HG02610 (cell line): ENCODE data around the gene CLPSL2.

Source experiments
- ATAC-seq: cut with Tn5 transposase; IDR thresholded peaks from one replicate; pipeline ENCODE4 v1.9.1; 2021; ENCODE audit warnings: mild to moderate bottlenecking, moderate library complexity; ENCODE audit not compliant: unreplicated experiment

The CLPSL2 gene

DNA sequence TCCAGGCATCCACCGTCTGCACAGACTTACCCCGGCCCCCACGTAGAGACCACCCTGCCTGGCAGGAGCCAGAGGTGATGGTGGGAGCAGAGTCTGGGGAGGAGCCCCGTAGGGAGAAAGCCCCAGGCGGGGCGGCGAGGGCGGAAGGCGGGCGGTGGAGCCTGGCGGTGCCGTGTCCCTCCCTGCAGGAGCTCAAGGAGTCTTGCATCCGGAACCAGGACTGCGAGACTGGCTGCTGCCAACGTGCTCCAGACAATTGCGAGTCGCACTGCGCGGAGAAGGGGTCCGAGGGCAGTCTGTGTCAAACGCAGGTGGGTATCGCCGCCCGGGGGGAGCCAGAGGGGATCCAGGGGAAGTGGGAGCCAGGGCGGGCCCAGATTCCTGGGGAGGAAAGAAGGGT is 10.4 kb downstream of the CLPSL2 start:
- ATAC-seq, result no peak

DNA sequence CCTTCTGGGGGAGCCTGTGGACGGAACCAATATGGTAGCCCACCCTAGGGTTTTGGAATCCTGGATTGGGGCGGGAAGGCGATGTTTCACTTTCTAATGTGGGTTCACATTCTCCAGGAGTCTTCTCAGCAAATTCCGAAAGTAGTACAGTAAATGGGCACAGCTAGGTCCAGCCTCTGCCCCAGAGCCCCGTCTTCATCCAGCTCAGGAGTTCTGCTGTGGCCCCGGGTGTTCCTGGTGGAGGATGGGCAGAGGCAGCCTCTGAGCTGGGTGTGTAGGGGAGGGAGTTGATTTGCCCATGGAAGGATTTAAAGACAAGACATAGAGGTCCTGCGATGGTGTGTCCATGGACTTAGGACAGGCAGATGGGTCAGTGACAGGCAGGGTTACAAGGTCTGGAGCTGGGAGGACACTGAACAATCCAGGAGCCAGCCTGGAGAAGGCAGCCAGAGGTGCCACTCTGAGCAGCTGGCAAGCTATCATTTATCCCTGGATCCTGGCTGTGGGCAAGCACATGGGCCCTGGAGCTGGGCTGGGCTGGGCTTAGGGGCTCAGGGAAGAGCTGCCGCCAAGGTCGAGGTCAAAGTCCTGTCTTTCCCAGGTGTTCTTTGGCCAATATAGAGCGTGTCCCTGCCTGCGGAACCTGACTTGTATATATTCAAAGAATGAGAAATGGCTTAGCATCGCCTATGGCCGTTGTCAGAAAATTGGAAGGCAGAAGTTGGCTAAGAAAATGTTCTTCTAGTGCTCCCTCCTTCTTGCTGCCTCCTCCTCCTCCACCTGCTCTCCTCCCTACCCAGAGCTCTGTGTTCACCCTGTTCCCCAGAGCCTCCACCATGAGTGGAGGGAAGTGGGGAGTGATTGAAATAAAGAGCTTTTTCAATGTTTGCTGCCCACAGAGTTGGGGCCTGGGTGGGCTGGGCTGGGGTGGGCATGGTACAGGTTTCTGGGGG is 11.1 kb downstream of the CLPSL2 start:
- ATAC-seq, result no peak

DNA sequence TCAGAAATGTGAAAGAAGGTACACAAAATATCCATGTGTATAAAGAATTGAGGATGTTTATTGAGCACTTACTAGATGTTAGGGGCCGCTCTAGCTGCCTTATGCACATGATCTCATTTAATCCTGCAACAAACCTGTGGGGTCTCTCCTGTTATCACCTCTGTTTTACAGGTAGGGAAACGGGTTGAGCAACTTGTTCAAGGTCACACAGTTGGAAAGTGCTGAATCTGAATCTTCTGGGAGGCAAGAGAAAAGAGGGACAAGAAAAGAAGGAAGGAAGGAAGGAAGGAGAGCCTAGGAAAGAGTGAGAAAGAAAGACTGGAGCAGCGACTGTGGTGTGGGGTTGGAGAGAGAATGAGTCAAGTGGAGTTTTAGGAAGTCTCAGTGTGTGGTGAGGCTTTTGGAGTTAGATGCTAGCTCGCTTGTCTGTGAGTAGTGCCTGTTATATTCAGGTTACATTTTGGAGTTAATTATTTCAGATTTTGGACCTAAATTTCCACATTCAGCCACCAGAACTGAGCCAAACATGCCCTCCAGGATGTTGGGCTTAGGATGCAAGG is 12.1 kb downstream of the CLPSL2 start:
- no peak for ATAC-seq

DNA sequence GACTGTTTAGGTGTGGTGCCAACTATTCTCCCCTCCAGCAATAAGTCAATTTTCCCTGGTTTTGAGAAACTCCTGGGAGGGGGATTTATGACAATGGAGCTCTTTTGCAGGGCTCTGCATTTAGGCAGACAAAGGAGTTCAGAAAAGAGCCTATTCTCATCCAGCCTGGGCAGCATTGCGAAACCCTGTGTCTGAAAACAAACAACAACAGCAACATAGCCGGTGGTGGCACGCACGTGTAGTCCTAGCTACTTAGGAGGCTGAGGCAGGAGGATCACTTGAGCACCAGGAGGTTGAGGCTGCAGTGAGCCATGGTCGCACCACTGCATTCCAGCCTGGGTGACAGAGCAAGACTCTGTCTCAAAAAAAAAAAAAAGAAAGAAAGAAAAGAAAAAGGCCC is 14.3 kb downstream of the CLPSL2 start:
- ATAC-seq, result no peak

DNA sequence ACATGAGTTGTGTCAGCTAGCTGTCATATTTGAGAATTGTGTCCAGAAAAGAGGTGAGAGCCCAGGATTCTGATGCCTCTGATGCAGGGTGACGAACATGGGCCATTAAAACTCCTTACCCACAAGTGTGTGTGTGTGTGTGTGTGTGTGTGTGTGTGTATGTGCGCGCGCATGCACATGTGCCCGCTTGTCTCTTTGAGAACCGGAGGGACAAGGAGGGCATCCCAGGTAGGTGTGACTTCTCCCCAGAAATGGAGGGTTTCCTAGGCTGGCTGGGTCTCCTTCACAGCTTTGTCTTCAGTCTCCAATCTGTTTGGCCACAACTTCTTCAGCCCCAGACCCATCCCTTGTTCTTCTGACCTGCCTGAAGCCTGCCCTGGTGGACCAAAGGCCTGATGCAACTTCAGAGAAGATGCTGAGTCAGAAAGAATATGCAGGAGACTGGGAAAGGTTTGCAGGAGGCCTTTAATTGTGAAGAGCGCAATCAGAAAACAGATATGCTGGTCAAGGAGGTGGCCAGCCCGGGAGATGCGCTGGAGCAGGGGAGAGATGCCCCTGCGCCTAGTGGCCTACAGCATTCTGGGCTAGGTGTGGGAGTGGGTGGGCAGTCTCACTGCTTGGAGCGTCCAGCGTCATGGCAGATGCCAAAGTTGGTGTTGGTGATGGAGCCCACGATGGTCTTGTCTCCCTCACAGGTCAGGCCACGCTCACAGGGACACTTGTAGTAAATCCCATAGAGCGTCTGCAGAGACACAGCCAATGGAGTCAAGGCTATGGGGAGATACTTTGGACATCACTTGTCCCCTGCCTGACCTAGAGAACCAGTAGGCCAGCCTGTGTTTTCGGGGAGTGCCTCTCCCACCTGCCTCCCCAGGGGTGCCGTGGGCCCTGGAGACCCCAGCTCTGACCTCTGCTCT is 18.4 kb downstream of the CLPSL2 start:
- ATAC-seq, result no peak

DNA sequence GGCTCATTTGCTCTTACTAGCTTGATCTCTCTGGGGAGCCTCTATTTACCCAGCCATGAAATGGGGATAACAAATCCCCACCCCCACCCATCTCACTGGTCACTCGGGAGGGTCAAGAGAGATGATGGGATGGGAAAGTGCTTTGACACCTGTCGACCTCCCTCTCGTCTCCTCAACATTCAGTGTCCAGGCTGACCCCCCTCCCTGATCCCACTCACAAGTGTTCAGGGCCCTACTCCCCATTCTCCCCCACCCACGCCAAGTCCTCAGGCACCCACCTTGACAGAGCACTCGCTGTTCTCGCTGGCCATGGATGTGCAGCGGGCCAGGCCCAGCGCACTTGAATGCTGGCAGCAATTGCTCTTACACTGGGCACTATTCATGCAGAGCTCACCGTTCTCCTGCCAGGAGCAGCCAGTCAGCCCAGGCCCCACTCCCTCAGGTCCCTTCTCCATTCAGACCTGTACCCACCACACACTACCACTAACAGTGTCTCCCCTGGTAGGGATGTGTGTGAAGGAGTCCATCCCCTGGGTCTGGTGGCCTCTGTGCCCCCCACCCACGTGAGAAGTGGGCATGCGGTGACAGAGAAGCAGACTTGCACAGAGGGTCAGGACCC is 19.2 kb downstream of the CLPSL2 start:
- no peak for ATAC-seq

DNA sequence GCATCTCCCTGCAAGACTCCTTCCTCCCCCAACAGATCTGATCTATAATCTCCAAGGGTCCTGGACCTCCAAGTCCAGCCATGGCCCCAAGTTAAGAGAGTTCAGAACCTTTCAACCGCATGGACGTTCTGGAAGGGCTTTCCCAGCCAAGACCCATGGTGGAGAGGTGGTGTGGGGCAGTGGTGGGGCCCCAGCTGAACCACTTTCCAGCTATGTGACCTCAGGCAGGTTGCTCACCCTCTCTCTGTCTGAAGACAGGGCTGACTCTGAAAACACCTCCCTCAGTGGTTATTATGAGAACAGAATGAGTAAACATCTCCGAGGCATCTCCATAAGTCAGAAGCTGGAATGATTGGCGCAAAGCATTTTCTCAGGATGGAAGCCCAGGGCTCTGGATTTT is 19.8 kb downstream of the CLPSL2 start:
- ATAC-seq, result no peak

GRCh38 chr6:35797837-35798526 is 21.6 kb downstream of the CLPSL2 start:
- ATAC-seq, result no peak

DNA sequence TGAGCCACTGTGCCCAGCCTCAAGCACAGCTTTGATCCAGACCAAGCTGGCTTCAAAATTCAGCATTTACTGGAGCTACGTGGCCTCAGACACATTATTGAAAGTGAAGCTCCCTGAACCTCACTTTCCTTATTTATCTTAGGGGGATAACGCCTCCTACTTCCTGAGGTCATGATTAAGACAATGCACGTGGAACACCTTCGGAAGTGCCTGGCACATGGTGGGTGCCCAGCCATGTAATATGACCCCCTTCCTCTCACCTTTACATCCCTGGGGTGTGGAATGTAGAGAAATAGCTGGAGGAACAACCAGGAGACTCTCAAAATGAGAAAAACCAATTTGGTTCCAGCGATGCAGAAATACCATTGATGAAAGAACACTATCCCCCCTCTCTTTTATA is 22.3 kb downstream of the CLPSL2 start:
- no peak for ATAC-seq

DNA sequence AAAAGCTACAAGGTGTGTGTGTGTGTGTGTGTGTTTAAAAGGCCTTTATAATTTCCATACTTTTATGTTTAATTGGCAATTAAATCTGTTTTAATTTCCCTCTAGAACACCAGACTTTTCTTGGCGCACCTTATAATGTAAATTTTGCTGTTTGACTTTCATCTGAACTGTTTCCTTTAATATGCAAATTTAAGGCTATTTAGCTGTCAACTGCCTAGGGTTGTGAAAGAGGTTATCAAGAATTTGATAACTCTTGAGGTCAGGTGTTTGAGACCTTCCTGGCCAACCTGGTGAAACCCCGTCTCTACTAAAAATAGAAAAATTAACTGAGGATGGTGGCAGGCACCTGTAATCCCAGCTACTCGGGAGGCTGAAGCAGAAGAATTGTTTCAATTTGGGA is 24.8 kb downstream of the CLPSL2 start:
- ATAC-seq, result no peak

GRCh38 chr6:35804996-35805736 is 28.8 kb downstream of the CLPSL2 start, which contains the start of gene LHFPL5:
Gene LHFPL5 (plus strand): TSS chr6:35805352. CDS start chr6:35805671, 319 bp downstream.
- no peak for ATAC-seq

DNA sequence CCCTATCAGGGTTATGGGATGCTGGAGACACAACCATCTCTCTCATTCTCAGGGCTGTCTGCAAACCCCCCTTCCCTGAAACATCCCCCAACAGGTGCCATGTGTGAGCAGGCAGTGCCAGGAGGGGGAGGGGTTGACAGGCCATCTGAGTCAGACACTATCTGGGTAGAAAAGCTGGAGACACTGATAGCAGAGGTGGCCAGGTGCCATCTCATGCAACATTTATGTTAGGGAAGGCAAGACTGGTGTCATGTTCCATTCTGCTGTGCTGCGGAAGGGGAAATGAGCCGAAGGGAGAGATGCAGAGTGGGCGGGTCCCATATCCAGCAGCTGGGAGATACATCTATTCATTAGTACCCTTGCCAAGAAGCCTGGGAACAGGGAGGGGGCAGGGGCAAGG is 32.3 kb downstream of the CLPSL2 start:
- ATAC-seq, result no peak

DNA sequence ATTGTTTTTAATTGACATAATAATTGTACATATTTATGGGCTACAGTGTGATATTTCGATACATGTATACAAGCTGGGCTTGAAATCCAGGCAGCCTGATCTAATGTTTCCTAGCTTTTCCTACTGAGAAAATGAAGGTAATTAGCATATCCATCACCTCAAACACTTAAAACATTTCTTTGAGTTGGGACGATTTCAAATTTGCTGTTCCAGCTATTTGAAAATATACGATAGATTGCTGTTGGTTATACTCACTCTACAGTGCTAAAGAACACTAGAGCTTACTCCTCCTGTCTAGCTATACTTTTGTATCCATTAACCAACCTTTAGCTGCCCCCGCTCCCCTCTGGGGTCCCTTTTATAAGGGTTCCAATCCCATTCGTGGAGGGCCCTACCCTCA is 33.4 kb downstream of the CLPSL2 start:
- no peak for ATAC-seq

DNA sequence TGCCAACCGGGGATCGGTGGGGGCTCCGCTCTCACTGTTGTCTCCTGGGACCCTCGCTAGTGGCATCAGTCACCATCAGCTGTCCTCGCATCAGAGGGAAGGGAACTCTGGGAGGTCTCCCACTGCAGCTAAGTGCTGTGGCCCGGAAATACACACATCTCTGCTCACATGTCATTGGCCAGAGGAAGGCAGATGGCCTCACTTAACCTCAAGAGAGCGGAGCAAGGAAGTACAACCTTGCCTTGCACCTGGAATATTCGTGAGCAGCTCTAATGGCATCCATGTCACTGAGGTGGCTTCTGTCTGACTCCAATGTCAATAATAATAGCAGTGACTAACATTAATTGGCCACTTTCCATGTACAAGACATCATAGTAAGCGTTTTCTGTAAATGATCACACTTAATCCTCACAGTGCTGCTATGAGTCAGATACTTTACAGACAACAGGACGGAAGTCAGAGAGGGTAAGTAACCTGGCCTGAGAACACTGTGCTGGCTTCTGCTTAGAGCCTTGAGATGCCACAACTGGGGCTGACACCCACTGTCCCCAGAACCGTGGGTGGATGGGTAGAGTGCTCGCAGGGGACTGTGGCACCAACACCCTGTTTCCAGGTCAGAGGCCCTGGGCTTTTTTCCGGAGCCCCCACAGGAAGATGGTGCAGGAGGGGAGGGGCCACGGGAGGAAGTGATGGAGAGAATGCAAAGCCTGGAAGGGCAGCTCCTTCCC is 34.7 kb downstream of the CLPSL2 start:
- no peak for ATAC-seq

DNA sequence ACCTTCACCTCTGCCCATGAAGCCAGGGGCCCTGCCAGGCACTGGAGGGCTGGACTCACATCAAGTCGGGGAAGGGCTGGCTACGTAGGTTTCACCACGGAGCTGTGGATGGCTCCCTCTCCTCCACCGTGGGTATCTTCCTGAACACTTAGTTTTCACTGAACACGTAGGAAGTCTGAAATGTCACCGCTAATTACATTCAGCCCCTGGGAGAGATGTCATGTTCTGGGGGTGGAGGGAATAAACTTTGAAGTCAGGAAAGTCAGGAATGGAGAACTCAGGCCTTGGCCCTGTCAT is 35.2 kb downstream of the CLPSL2 start:
- ATAC-seq, result no peak

DNA sequence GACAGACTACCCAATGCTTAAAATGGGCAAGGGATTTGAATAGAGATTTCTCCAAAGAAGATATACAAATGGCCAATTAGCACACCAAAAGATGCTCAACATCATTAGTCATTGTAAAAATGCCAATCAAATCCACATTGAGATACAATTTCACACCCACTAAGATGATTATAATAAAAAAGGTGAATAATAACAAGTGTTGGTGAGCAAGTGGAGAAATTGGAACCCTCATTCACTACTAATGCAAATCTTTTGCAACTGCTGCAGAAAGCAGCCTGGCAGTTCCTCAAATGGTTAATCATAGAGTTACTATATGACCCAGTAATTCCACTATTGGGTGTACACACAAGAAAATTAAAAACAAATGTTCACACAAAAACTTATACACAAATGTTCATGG is 41.1 kb downstream of the CLPSL2 start:
- no peak for ATAC-seq

- no peak for ATAC-seq
These were observed 47.2 kb downstream of the CLPSL2 start for GRCh38 chr6:35823601-35824000.

DNA sequence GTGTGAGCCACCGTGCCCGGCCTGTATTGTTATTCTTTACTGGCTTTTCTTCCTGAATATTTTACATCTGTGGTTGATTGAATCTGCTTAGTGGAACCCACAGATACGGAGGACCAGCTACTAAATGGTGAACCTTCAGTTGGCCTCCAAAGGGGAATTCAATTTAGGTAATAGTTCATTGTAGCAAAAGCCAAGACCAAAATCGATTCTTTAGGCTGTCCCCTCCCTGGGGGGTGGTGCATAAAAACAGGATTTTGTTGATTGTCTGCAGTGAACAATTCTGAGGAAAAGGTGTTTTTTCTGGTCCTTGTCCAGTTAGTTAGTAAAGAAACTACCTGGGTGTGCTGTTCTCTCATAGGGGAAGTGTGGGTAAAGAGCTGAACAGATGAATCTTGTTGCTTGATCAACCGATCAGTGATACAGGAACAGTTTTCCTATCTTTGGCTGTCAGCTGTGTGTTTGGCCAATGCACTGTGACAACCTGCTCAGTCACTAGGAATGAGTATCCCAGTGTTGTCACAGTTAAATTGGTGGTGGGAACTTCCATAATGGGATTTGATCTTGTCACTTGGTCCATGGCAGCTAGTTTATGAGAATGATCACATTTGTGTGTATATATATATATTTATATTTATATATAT is 48.3 kb downstream of the CLPSL2 start:
- ATAC-seq, result no peak
